GM10266 (cell line): ENCODE measurements around the gene BCL2L11.

ENCODE experiments used
- DNase-seq: peaks from one replicate; pipeline ENCODE4 v3.0.0; 2012; ENCODE audit errors: extremely low spot score
- TF ChIP-seq, protein P1 (sequence below): IDR thresholded peaks from 2 replicates; pipeline ENCODE4 v1.5.1; 2012; ENCODE audit warnings: mild to moderate bottlenecking, low read depth; ENCODE audit not compliant: control insufficient read depth, insufficient read depth; ENCODE audit errors: missing control alignments

Gene BCL2L11

DNA sequence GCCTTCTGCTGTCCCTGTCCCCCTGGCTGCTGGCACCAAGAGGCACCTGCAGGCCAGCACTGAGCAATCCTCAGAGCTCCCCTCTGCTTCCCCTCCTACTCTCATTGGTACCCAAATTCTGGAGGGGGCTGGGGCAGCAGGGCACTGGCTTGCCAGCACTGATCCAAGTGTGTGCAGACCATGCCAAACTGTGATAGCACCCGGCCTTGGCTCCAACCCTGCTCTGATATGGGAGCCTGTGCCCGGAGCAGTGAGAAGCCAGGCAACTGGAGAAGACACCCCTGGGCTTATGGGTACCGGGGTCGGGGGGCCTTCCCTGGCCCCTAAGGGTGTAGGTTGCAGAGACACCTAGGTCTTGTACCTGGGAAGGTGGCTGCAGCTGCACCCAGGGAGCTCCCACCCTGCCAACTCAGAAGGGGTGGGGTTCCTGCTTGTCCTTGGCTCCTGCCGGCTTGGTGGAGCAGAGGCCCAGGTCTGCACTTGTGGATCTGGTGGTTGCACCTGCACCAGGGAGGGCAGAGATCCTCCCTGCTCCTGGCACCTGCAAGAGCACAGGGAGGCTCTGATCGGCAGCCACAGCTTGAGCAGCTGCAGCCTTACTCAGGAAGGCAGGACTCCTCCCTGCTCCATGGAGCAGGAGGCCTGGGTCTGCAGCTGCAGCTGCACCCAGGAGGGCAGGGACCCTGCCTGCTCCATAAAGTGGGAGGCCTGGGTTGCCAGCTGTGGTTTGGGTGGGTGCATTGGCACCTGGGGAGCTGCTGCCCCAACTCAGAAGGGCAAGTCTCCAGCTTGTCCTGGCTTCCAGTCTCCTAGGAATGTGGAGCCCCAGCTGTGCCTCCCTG lies 96.3 kb downstream of the BCL2L11 start:
- DNase-seq = no peak
- TF ChIP-seq, protein P1, sequence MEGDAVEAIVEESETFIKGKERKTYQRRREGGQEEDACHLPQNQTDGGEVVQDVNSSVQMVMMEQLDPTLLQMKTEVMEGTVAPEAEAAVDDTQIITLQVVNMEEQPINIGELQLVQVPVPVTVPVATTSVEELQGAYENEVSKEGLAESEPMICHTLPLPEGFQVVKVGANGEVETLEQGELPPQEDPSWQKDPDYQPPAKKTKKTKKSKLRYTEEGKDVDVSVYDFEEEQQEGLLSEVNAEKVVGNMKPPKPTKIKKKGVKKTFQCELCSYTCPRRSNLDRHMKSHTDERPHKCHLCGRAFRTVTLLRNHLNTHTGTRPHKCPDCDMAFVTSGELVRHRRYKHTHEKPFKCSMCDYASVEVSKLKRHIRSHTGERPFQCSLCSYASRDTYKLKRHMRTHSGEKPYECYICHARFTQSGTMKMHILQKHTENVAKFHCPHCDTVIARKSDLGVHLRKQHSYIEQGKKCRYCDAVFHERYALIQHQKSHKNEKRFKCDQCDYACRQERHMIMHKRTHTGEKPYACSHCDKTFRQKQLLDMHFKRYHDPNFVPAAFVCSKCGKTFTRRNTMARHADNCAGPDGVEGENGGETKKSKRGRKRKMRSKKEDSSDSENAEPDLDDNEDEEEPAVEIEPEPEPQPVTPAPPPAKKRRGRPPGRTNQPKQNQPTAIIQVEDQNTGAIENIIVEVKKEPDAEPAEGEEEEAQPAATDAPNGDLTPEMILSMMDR = no peak
